Activated T-helper 1 cell treated with anti-CD3 and anti-CD28 coated beads, Interleukin-12 subunit alpha, Interleukin-12 subunit beta, Interleukin-2, Interleukin-4 antibody, amounts not matched to agents 30 ng/mL and 10 ng/mL and 1 ng/mL, durations not matched to agents 14 hours and 24 hours and 36 hours (primary cell): Measurements from ENCODE around the gene UPK3A. TPM values are rescaled to one million over a fixed set of nuclear protein-coding genes. Genes with fewer than 3 reads are reported as not detected.

Source experiments
- DNase-seq: peaks from one replicate; pipeline ENCODE4 v3.0.0; 2021; ENCODE audit warnings: low spot score
- H3K27ac Mint-ChIP-seq: one replicate; pipeline ENCODE4 v1.8.0; 2021; ENCODE audit warnings: mild to moderate bottlenecking, mixed read lengths
- H3K27me3 Mint-ChIP-seq: one replicate; pipeline ENCODE4 v1.8.0; 2022; ENCODE audit warnings: mild to moderate bottlenecking, moderate library complexity, mixed read lengths; ENCODE audit not compliant: insufficient read depth
- H3K36me3 Mint-ChIP-seq: one replicate; pipeline ENCODE4 v1.8.0; 2021; ENCODE audit warnings: low read depth, mixed read lengths
- H3K4me1 Mint-ChIP-seq: one replicate; pipeline ENCODE4 v1.8.0; 2021; ENCODE audit warnings: low read depth, mixed read lengths
- H3K4me3 Mint-ChIP-seq: one replicate; pipeline ENCODE4 v1.8.0; 2021; ENCODE audit warnings: mild to moderate bottlenecking, moderate library complexity, mixed read lengths
- H3K9me3 Mint-ChIP-seq: one replicate; pipeline ENCODE4 v1.8.0; 2021; ENCODE audit warnings: mixed read lengths
- intact Hi-C: fragments of 100-400 bp; cut with micrococcal nuclease; formaldehyde crosslinking; loops from one replicate; pipeline ENCODE4 v1.15.1; 2024
- total RNA-seq: library from RNA; stranded (reverse); gene quantifications from 2 replicates; pipeline ENCODE4 v1.2.3, GENCODE V29; 2022

The UPK3A gene
- total RNA-seq, 1 donor from 2014 or later = not detected

GRCh38 chr22:45296628-45297297, 12.0 kb downstream of the UPK3A start:
- H3K4me3 Mint-ChIP-seq = peak overlapping the region; percentile 33

GRCh38 chr22:45298934-45299505, 14.3 kb downstream of the UPK3A start:
- Mint-ChIP-seq H3K4me1 (peaks cover 17% of the 10 kb centered on the region), H3K4me3 (no peak overlapping the region), H3K9me3 (no peaks in the 10 kb centered on the region), H3K27me3 (peaks cover 1% of the 10 kb centered on the region), H3K36me3 (no peaks in the 10 kb centered on the region), H3K27ac (no peak overlapping the region)
- DNase-seq = no peak
- intact Hi-C loops = no loop called here

More at GRCh38 chr22:45296628-45297297, 12.0 kb downstream of the UPK3A start:
- H3K36me3 Mint-ChIP-seq = no peaks in the 10 kb centered on the region
- peak overlapping the region; percentile 65 for H3K27ac Mint-ChIP-seq
- no peaks in the 10 kb centered on the region for H3K9me3 Mint-ChIP-seq
- H3K27me3 Mint-ChIP-seq = peaks cover 1% of the 10 kb centered on the region
- H3K4me1 Mint-ChIP-seq = peaks cover 17% of the 10 kb centered on the region
- DNase-seq = peak; percentile 32
- intact Hi-C loops = no loop called here

GRCh38 chr22:45302751-45303150, 18.0 kb downstream of the UPK3A start:
- no peak for DNase-seq
- H3K27me3 Mint-ChIP-seq = peaks cover 1% of the 10 kb centered on the region
- no peaks in the 10 kb centered on the region for H3K4me1 Mint-ChIP-seq
- no peaks in the 10 kb centered on the region for H3K36me3 Mint-ChIP-seq
- intact Hi-C loops = no loop called here
- no peaks in the 10 kb centered on the region for H3K9me3 Mint-ChIP-seq
- no peak overlapping the region for H3K4me3 Mint-ChIP-seq
- no peak overlapping the region for H3K27ac Mint-ChIP-seq

- Mint-ChIP-seq H3K4me1 (no peaks in the 10 kb centered on the region), H3K9me3 (no peaks in the 10 kb centered on the region), H3K27me3 (peaks cover 1% of the 10 kb centered on the region), H3K4me3 (no peak overlapping the region), H3K27ac (no peak overlapping the region), H3K36me3 (no peaks in the 10 kb centered on the region)
- intact Hi-C loops = no loop called here
- DNase-seq = no peak
Observed at GRCh38 chr22:45303181-45303580, 18.4 kb downstream of the UPK3A start.

- Mint-ChIP-seq H3K4me3 (no peak overlapping the region), H3K27ac (no peak overlapping the region), H3K9me3 (no peaks in the 10 kb centered on the region), H3K27me3 (no peaks in the 10 kb centered on the region), H3K36me3 (no peaks in the 10 kb centered on the region), H3K4me1 (peaks cover 12% of the 10 kb centered on the region)
- intact Hi-C loops = no loop called here
- DNase-seq = no peak
Observed at GRCh38 chr22:45304971-45305370, 20.2 kb downstream of the UPK3A start.

- peaks cover 14% of the 10 kb centered on the region for H3K4me1 Mint-ChIP-seq
- no peak overlapping the region for H3K27ac Mint-ChIP-seq
- no peaks in the 10 kb centered on the region for H3K27me3 Mint-ChIP-seq
- no peaks in the 10 kb centered on the region for H3K9me3 Mint-ChIP-seq
- DNase-seq = no peak
- intact Hi-C loops = no loop called here
- H3K36me3 Mint-ChIP-seq = peaks cover 2% of the 10 kb centered on the region
- H3K4me3 Mint-ChIP-seq = no peak overlapping the region
Observed at GRCh38 chr22:45305456-45306075, 20.8 kb downstream of the UPK3A start.

- no peak for DNase-seq
- intact Hi-C loops = no loop called here
- no peak overlapping the region for H3K27ac Mint-ChIP-seq
- no peak overlapping the region for H3K4me3 Mint-ChIP-seq
- peaks cover 7% of the 10 kb centered on the region for H3K36me3 Mint-ChIP-seq
- H3K27me3 Mint-ChIP-seq = no peaks in the 10 kb centered on the region
- H3K9me3 Mint-ChIP-seq = no peaks in the 10 kb centered on the region
- H3K4me1 Mint-ChIP-seq = peaks cover 19% of the 10 kb centered on the region
Observed at GRCh38 chr22:45306139-45306538, 21.4 kb downstream of the UPK3A start.

- peak overlapping the region; percentile 93 for H3K27ac Mint-ChIP-seq
- peaks cover 15% of the 10 kb centered on the region for H3K36me3 Mint-ChIP-seq
- no peak for DNase-seq
- peaks cover 35% of the 10 kb centered on the region for H3K4me1 Mint-ChIP-seq
- no peaks in the 10 kb centered on the region for H3K9me3 Mint-ChIP-seq
- H3K4me3 Mint-ChIP-seq = peak overlapping the region; percentile 86
- no peaks in the 10 kb centered on the region for H3K27me3 Mint-ChIP-seq
- intact Hi-C loops = loop anchor here (2.0 kb wide), 1 partner anchor 40 kb away; no protein-coding TSS in a partner anchor
Observed at GRCh38 chr22:45308391-45308956, 23.7 kb downstream of the UPK3A start.

GRCh38 chr22:45308957-45309421, 24.2 kb downstream of the UPK3A start:
- peak overlapping the region; percentile 86 for H3K4me3 Mint-ChIP-seq

GRCh38 chr22:45309422-45310227, 24.9 kb downstream of the UPK3A start, which contains the start of gene FAM118A:
Gene FAM118A, plus strand, starts transcription at chr22:45309934. Its CDS starts 12,446 bp downstream, at chr22:45322380.
- peak; percentile 97 for DNase-seq
- intact Hi-C loops = loop anchor here (1.0 to 2.0 kb wide), 3 partner anchors 9 to 69 kb away; partner anchors contain the start of gene KIAA0930
- Mint-ChIP-seq H3K4me3 (peak within 1 kb of the TSS; percentile 92), H3K36me3 (peaks cover 17% of the 10 kb centered on the region), H3K27ac (peak within 1 kb of the TSS; percentile 93), H3K9me3 (no peaks in the 10 kb centered on the region), H3K4me1 (peaks cover 43% of the 10 kb centered on the region), H3K27me3 (no peaks in the 10 kb centered on the region)

More at GRCh38 chr22:45308957-45309421, 24.2 kb downstream of the UPK3A start:
- Mint-ChIP-seq H3K36me3 (peaks cover 15% of the 10 kb centered on the region), H3K27me3 (no peaks in the 10 kb centered on the region), H3K9me3 (no peaks in the 10 kb centered on the region), H3K4me1 (peaks cover 37% of the 10 kb centered on the region), H3K27ac (peak overlapping the region; percentile 93)
- DNase-seq = no peak
- intact Hi-C loops = loop anchor here (1.0 to 2.0 kb wide), 2 partner anchors 9 to 40 kb away; no protein-coding TSS in a partner anchor

GRCh38 chr22:45310331-45310976, 25.7 kb downstream of the UPK3A start:
- H3K9me3 Mint-ChIP-seq = no peaks in the 10 kb centered on the region
- peak overlapping the region; percentile 92 for H3K4me3 Mint-ChIP-seq
- H3K36me3 Mint-ChIP-seq = peaks cover 17% of the 10 kb centered on the region
- peak overlapping the region; percentile 86 for H3K27ac Mint-ChIP-seq
- intact Hi-C loops = loop anchor here (2.0 kb wide), 1 partner anchor 70 kb away; the partner anchor contains the start of gene KIAA0930
- H3K27me3 Mint-ChIP-seq = no peaks in the 10 kb centered on the region
- no peak for DNase-seq
- H3K4me1 Mint-ChIP-seq = peaks cover 49% of the 10 kb centered on the region
